Measurements from ENCODE around the gene TMCC3.
A peak's percentile ranks its signal among the peaks of the same experiment; 100 is the strongest.

DNA sequence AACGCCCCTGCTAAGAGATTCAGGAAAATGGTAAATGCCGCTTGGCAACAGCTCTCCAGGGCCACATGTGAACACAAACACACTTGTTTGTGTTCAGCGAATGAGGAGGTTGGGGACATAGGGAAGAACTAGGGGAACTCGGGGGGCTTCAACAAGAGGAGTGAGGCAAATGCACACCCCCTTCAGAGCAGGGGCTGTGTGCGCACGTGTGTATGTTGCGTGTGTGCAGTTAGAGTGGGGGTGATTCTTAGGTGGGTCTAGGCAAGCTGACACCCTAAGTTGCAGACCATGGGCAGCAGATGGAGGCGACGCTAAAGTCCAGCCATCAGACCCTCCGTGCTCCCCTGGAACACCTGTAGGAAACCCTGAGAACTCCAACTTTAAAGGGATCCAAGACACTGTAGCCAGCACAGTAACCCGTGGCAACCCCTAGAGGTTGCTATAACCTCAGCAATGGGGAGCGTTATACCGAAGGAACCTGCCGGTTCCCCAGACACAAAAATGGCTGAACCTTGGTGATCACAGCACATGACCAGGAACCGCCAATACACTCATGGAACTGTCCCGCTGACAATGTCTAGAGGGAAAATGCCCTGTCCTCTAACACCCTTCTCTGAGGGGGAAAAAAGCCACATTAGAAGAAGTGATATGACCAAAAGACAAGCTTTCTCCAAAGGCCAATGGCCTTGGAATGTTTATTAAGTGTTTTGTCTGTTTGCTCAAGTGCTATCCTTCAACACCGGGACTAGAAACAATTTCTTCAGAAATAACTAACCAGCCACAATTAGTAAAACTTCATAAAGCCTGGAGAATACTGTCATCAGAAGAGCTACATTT, 104.2 kb downstream of the TMCC3 start:
- TF ChIP-seq, protein P1, sequence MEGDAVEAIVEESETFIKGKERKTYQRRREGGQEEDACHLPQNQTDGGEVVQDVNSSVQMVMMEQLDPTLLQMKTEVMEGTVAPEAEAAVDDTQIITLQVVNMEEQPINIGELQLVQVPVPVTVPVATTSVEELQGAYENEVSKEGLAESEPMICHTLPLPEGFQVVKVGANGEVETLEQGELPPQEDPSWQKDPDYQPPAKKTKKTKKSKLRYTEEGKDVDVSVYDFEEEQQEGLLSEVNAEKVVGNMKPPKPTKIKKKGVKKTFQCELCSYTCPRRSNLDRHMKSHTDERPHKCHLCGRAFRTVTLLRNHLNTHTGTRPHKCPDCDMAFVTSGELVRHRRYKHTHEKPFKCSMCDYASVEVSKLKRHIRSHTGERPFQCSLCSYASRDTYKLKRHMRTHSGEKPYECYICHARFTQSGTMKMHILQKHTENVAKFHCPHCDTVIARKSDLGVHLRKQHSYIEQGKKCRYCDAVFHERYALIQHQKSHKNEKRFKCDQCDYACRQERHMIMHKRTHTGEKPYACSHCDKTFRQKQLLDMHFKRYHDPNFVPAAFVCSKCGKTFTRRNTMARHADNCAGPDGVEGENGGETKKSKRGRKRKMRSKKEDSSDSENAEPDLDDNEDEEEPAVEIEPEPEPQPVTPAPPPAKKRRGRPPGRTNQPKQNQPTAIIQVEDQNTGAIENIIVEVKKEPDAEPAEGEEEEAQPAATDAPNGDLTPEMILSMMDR (IDR thresholded peaks at IDR 0.05) = peak; percentile 45 to 71 (median 63)
- TF ChIP-seq POLR2AphosphoS5 (IDR thresholded peaks at IDR 0.05; ENCODE audit: insufficient read depth in 1 of 2, low read depth in 1 of 2) = no peak

All from vagina (tissue), 2 donors.